M059J (cell line): ENCODE results near the gene ZNF69. TPM values are rescaled to one million over a fixed set of nuclear protein-coding genes. Genes with fewer than 3 reads are reported as not detected.

Source experiments
- total RNA-seq: library from RNA; depleted of rRNA; stranded (reverse); fragments of >200 nt; shearing (Covaris generic); gene quantifications from 2 replicates; pipeline ENCODE4 v1.2.3, GENCODE V29; 2014; rRNA removed

Gene ZNF69
- total RNA-seq, 1 experiment from 2014 or later = 5.4 TPM

Other genes with a start within 250 kb of the ZNF69 start
- 10.1 and 17.0 TPM in 2 replicates for gene ZNF823, start 148.8 kb upstream of the ZNF69 start, total RNA-seq
- 3.9 and 4.8 TPM in 2 replicates for gene ZNF441, start 120.8 kb upstream of the ZNF69 start, total RNA-seq
- 0.39 and 0.64 TPM in 2 replicates for gene ZNF491, start 89.3 kb upstream of the ZNF69 start, total RNA-seq
- 4.6 and 6.8 TPM in 2 replicates for gene ZNF440, start 73.5 kb upstream of the ZNF69 start, total RNA-seq
- gene ZNF439, start 39.1 kb upstream of the ZNF69 start, total RNA-seq = 9.4 and 18.3 TPM in 2 replicates
- gene ZNF700, start 37.3 kb downstream of the ZNF69 start, total RNA-seq = 7.7 and 16.4 TPM in 2 replicates
- gene ZNF763, start 77.3 kb downstream of the ZNF69 start, total RNA-seq = 0.76 and 2.4 TPM in 2 replicates
- 3.4 and 7.4 TPM in 2 replicates for gene ZNF433, start 147.9 kb downstream of the ZNF69 start, total RNA-seq
- gene ZNF878, start 165.2 kb downstream of the ZNF69 start, total RNA-seq = 0.74 and 1.1 TPM in 2 replicates
- gene ZNF844, start 176.9 kb downstream of the ZNF69 start, total RNA-seq = 2.5 and 3.9 TPM in 2 replicates